ENCODE results near the gene PPP1R16B. TPM values are rescaled to one million over a fixed set of nuclear protein-coding genes. Genes with fewer than 3 reads are reported as not detected.

The PPP1R16B gene
- total RNA-seq, result 0.22 TPM in 1 of 2 replicates, not detected in the other

DNA sequence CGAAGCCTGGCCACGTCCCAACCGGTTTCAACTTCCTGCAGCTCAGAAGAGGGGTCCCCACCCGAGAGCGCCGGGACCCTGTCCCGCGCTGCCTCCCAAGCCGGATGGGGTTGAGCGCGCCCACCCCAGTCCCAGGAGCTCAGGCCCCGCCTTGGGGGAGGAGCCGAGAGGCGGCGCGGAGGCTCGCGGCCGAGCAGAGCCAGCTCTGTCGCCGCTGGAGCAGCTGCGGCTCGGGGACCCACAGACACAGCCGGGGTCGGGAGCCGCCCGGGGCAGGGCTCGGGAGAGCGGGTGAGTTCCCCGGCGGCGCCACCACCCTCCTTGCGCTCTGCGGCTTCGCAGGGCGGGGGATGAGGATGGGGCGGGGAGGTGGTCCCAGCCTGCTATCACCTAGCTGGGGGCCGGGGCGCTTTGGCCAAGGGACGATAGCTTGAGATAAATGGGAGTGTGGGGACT lies at the start of gene PPP1R16B:
PPP1R16B (plus strand) TSS at position 196 of the 456 bp plus-strand sequence. CDS start 30,229 bp downstream, outside the sequence.

DNA sequence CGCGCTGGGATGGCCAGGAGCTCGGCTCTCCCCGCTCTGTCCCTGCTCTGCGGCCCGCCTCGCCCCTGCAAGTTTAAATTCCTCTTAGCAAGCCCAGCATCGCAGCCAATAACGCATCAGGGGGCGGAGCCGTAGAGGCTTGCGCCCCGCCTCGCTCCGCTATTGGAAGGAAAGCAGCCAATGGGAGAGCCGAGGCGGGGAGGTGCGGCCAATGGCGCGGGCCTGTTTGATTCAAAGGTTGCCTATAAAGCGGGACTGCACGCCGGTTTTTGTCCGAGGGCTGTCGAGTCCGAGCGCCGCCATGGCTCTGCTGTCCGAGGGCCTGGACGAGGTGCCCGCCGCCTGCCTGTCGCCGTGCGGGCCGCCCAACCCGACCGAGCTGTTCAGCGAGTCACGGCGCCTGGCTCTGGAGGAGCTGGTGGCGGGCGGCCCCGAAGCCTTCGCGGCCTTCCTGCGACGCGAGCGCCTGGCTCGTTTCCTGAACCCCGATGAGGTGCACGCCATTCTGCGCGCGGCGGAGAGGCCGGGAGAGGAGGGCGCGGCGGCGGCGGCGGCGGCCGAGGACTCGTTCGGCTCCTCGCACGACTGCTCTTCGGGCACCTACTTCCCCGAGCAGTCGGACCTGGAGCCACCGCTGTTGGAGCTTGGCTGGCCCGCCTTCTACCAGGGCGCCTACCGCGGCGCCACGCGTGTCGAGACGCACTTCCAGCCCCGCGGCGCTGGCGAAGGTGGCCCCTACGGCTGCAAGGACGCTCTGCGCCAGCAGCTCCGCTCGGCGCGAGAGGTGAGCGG lies 120.8 kb downstream of the PPP1R16B start, which contains the start of gene FAM83D:
FAM83D (plus strand) TSS at position 276 of the 792 bp plus-strand sequence; CDS start at position 302, 26 bp downstream.

DNA sequence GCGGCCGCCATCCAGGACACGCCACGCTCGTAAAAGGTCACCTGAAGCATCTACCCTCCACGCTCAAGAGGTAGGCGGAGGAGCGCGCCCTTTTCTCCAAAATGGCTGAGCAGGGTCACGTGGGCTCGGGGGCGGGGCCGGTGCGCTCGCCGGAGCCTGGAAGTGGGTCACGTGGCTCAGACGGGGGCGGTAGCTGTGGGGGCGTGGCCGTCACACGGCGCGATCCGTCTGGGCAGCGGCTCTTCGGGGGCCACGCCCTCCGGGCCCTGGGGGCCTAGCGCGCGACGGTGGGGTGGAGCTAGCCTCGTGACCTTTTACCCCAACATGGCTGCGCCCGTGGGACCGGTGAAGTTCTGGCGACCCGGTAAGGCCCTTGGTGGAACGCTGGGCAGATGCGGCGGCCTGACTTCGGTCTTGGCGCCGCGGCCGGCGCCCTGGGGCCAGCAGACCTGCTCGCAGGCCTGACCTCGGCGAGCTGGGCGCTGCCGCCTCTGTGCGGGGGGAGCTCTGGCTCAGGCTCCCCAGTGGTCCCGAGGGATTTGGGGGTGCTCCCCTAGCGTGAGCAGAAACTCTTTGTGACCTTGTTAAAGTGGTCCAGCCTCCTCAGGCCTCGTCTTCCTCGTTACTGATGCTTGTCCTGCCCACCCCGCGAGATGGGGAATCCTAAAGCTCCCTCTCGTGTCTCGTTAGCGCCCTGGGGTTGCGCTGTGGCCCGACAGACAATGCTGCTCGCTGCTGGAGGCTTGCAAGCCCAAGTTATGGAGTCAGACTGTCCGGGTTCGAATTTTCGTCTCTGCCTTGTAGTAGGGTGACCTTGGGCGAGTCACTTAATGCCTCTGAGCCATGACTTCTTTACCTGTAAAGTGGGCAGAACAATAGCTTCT lies 156.8 kb downstream of the PPP1R16B start, which contains the start of gene DHX35:
DHX35 (plus strand) TSS at position 301 of the 884 bp plus-strand sequence; CDS start at position 325, 24 bp downstream.

Small RNA genes within 50 kb of the gene (small RNA-seq; reads per million reads assigned to genes)
- gene AL023803.1, result not detected

Other genes starting within 250 kb of the PPP1R16B start
- gene ADIG, start 224.5 kb upstream of the PPP1R16B start, total RNA-seq, result not detected in 2 replicates
- gene ARHGAP40, start 203.9 kb upstream of the PPP1R16B start, total RNA-seq, result not detected in 2 replicates
- not detected in 2 replicates for gene SLC32A1, start 81.2 kb upstream of the PPP1R16B start, total RNA-seq
- 4.3 and 5.1 TPM in 2 replicates for gene ACTR5, start 57.2 kb upstream of the PPP1R16B start, total RNA-seq
- 12.8 and 14.5 TPM in 2 replicates for gene FAM83D, start 120.7 kb downstream of the PPP1R16B start, total RNA-seq
- gene DHX35, start 156.6 kb downstream of the PPP1R16B start, total RNA-seq, result 8.0 and 10.8 TPM in 2 replicates